ENCODE data around the gene CPVL.

DNA sequence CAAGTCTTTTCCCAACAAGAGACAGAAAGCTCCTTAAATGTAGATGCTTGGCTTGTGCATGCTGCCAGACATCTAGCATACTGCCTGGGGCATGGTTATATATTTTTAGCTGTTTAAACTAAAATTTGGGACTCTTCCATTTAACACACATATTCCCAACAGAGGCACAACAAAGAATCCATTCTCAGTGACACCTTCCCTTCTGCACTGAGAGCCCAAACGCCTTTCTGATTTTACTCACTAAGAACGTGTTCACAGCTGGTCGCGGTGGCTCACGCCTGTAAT is 49.9 kb downstream of the CPVL start:
- TF ChIP-seq POLR2AphosphoS5 (IDR thresholded peaks at IDR 0.05; ENCODE audit: low read depth, low read length) (no peak), SRF (IDR thresholded peaks at IDR 0.05; ENCODE audit: low read depth) (no peak), ZNF274 (IDR thresholded peaks at IDR 0.05; ENCODE audit: low read depth, low read length) (no peak), POLR2A (IDR thresholded peaks at IDR 0.05; ENCODE audit: borderline replicate concordance, extremely low read depth, insufficient read depth, insufficient read length) (no peak), SP1 (IDR thresholded peaks at IDR 0.05; ENCODE audit: low read depth) (no peak), EGR1 (IDR thresholded peaks at IDR 0.05; ENCODE audit: low read depth) (no peak), EZH2phosphoT487 (IDR thresholded peaks at IDR 0.05; ENCODE audit: borderline replicate concordance) (no peak), FOSL1 (IDR thresholded peaks at IDR 0.05; ENCODE audit: low read depth) (no peak), YY1 (IDR thresholded peaks at IDR 0.05; ENCODE audit: extremely low read depth, insufficient replicate concordance, low read depth, low read length) (no peak)
- TF ChIP-seq, protein P1, sequence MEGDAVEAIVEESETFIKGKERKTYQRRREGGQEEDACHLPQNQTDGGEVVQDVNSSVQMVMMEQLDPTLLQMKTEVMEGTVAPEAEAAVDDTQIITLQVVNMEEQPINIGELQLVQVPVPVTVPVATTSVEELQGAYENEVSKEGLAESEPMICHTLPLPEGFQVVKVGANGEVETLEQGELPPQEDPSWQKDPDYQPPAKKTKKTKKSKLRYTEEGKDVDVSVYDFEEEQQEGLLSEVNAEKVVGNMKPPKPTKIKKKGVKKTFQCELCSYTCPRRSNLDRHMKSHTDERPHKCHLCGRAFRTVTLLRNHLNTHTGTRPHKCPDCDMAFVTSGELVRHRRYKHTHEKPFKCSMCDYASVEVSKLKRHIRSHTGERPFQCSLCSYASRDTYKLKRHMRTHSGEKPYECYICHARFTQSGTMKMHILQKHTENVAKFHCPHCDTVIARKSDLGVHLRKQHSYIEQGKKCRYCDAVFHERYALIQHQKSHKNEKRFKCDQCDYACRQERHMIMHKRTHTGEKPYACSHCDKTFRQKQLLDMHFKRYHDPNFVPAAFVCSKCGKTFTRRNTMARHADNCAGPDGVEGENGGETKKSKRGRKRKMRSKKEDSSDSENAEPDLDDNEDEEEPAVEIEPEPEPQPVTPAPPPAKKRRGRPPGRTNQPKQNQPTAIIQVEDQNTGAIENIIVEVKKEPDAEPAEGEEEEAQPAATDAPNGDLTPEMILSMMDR (IDR thresholded peaks at IDR 0.05 in 2 of 3, conservative IDR thresholded peaks at IDR 0.05 in 1 of 3; ENCODE audit: borderline replicate concordance in 1 of 3, insufficient read depth in 1 of 3, low read depth in 2 of 3, low read length in 2 of 3), result no peak
- TF ChIP-seq, protein P2, sequence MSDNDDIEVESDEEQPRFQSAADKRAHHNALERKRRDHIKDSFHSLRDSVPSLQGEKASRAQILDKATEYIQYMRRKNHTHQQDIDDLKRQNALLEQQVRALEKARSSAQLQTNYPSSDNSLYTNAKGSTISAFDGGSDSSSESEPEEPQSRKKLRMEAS (IDR thresholded peaks at IDR 0.05), result no peak
- TF ChIP-seq, protein P3, sequence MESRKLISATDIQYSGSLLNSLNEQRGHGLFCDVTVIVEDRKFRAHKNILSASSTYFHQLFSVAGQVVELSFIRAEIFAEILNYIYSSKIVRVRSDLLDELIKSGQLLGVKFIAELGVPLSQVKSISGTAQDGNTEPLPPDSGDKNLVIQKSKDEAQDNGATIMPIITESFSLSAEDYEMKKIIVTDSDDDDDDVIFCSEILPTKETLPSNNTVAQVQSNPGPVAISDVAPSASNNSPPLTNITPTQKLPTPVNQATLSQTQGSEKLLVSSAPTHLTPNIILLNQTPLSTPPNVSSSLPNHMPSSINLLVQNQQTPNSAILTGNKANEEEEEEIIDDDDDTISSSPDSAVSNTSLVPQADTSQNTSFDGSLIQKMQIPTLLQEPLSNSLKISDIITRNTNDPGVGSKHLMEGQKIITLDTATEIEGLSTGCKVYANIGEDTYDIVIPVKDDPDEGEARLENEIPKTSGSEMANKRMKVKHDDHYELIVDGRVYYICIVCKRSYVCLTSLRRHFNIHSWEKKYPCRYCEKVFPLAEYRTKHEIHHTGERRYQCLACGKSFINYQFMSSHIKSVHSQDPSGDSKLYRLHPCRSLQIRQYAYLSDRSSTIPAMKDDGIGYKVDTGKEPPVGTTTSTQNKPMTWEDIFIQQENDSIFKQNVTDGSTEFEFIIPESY (IDR thresholded peaks at IDR 0.05; ENCODE audit: extremely low read depth, insufficient replicate concordance, low read length), result no peak
- TF ChIP-seq, protein P4, sequence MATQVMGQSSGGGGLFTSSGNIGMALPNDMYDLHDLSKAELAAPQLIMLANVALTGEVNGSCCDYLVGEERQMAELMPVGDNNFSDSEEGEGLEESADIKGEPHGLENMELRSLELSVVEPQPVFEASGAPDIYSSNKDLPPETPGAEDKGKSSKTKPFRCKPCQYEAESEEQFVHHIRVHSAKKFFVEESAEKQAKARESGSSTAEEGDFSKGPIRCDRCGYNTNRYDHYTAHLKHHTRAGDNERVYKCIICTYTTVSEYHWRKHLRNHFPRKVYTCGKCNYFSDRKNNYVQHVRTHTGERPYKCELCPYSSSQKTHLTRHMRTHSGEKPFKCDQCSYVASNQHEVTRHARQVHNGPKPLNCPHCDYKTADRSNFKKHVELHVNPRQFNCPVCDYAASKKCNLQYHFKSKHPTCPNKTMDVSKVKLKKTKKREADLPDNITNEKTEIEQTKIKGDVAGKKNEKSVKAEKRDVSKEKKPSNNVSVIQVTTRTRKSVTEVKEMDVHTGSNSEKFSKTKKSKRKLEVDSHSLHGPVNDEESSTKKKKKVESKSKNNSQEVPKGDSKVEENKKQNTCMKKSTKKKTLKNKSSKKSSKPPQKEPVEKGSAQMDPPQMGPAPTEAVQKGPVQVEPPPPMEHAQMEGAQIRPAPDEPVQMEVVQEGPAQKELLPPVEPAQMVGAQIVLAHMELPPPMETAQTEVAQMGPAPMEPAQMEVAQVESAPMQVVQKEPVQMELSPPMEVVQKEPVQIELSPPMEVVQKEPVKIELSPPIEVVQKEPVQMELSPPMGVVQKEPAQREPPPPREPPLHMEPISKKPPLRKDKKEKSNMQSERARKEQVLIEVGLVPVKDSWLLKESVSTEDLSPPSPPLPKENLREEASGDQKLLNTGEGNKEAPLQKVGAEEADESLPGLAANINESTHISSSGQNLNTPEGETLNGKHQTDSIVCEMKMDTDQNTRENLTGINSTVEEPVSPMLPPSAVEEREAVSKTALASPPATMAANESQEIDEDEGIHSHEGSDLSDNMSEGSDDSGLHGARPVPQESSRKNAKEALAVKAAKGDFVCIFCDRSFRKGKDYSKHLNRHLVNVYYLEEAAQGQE (IDR thresholded peaks at IDR 0.05; ENCODE audit: low read depth), result no peak
